Fibroblast of gingiva (primary cell): Measurements from ENCODE around the gene GSG1L.

ENCODE experiments used
- DNase-seq: peaks from one replicate; pipeline ENCODE4 v3.0.0-alpha.2; 2011; ENCODE audit warnings: low read depth

GSG1L gene

DNA sequence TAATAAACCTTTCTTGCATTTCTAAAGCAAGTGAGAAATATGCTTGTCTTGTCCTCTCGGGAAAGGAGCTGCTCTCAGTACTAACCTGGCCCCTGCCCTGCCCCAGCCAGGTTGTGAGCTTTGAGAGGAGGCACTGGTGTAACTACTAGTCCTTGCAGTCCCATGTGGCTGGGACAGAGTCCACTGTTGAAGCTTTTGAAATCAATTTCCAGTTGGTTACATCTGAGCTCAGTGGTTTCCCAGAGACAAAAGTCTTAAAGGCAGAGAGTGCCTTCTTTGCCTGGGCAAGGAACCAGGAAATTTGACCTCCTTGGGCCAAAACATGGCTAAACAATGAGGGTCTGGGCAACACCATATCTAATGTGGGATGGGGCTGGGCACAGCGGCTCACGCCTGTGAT is 48.7 kb downstream of the GSG1L start:
- no peak for DNase-seq

DNA sequence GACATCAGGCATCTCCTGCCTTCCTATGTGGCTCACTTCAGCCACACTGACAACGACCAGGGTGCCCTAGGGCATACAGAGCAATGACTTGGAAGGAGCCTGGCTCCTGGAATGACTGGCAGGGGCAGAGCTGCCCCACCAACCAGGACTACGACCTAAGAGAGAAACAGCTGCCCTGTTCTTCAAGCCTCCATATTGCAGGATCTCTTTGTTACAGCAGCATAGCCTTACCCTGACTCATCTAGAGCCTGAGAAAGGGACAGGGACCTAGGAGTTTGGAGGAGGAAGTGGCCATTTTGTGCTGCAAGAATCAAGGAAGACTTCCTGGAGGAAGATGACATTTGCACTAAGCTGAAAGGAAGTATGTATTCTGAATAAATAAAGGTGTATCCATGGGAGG is 49.6 kb downstream of the GSG1L start:
- no peak for DNase-seq

DNA sequence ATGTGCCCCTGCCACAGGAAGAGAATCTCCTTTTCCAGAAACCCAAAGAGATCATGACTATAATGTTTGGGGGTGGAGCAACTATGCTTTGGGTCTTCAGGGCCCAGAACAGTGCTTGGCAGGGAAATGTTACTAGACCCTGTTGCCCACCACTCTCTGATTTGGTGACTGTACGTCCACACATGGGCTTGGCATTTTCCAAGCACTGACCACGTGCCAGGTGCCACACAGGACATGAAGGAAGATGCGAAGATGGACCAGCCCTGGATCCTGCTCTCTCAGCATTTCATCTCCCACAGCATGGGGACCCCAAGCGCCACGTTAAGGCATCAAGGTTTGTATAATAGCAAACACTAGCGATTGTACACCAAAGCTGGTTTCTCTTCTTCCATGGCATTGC is 50.1 kb downstream of the GSG1L start:
- no peak for DNase-seq

DNA sequence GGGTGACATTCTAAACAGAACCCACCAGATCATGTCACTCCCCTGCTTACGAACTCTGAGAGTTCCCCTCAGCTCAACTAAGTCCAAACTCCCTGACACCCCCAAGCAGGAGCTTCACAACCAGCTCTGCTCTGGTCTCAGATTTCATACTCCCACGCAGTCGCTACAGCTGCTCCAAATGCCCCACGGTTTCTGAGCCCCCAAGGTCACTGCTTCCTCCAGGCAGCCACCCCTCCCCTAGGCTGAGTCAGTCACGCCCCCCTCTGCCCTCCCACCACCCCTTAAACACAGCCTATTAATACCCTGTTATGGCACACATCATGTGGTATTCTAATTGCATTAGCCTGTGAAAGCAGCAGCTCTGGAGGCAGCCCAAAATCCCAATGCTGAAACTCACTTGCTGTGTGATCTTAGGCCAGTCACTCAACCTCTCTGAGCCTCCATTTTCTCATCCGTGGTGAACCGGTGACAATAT is 51.5 kb downstream of the GSG1L start:
- DNase-seq, result no peak

DNA sequence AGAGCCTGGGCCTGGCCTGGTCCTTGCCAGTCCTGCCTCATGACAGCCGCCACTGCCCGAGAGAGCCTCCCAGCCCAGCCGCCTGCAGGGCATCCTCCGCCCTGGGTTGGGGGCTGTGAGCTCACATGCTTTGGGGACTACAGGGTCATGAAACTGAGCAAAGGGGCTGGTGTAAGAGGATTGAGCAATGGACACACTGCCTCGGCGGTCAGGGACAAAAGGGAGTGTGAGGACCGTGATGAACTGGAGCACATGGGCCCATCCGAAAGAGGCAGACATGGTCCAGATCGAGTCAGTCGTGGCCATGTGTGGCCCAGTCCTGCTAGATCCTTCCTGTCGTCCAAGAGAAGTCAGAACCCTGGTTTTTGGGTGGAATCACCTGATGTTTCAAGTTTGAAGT is 52.3 kb downstream of the GSG1L start:
- DNase-seq, result no peak

DNA sequence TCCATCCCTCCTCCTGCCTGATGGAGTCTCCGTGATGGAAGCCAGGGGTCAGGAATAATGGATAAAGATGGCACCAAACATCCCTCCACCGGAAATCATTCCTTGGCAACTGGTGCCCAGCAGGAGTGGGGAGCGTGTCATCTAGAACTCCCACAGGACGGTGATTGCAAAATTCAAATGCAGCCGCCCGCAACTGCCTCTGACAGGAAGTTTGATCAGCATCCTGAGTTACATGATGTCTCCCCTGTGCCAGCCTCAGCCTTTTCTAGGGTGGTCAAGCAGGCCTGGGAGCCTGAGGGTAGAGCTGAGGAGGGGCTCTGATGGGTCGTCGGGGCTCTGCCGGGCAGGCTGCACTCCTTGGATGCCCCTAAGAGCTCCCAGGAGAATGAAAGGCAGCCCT is 52.8 kb downstream of the GSG1L start:
- DNase-seq, result peak; percentile 43

DNA sequence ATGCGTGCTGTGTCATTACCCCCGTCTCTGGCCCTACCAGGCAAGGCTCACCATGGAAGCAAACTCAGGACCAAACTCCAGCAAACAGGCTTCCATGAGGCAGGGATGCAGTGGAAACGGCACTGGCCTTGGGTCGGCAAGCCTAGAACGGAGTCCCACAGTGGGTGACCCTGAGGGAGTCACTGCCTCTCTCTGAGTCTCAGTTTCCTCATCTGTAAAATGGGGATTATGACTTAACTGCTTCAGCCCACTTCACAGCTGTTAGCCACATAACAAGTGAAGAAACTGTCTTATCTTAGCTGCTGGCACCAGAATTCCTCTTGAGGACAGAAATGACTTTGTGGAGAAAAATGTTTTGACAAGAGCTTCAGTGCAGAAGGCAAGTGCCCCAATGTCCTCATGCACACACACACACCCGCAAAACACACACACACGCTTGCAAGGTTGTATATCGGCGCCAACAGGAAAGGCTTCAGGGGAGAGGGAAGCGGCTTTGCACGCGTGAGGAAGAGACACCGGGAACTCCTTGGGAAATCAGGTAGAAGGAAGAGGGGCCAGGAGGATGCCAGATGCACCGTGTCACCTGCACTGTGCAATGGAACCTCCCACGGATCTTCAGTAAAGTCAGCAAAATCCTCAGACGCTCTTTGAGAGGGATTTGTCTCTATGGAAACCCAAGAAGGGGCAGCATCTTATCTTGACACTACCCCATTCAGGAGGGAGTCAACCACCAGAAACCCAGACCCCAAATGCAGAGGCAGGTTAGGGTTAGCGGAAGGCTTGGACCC is 53.7 kb downstream of the GSG1L start:
- DNase-seq, result no peak

DNA sequence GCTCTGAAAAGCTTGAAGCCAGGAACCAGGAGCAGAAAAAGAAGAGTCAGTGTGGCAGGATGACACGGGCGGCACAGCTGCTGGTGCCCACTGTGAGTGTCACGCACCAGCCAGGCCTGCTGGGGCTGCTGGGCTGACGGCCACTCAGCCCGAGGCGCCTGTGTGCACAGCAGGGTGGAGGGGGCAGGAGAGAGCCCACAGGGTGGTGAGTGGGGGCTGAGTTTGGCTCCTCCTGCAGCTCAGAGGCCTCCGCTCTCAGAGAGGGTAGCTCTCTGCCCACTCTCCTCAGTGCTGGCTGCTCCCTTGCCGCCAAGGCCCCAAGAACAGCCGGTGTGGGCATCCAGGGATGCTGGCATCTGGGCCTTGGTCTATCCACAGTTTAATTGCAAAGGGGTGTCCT is 59.6 kb downstream of the GSG1L start:
- no peak for DNase-seq

DNA sequence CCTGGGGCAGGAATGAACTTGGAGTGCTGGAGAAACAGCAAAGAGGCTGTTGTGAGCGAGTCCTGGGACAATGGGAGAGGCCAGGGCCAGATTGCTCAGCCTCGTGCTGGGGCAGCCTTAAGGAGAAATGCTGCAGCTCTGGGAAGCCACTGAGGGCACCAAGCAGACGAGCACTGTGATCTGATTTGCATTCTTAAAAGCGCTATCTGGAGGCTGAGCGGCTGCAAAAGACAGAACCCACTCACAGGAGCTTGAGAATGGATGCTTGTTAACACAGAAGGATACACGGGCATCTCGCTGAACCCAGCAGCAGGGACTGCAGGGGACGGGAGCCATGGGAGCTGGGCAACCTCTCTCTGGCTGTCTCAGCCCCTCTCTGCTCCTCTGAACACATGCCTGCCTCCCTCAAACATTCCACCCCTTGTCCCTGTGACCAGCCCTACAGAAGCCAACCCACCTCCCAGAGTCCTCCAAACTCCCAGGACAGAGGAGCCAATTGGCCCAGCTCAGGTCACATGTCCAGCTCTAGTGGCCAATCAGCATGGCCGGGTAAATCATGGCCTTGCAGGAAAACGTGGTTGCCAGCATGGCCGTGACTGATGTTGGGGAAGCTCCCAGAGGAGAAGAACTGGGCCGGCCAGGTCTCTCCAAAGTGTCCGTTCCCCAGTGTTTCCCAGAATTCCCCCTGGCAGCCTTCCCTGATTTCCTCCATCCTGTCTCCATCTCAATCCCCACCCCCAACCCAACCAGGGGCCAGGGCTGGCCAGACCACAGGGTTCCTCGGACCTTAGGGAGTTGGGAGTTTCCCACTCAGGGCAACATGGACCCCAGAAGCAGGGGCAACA is 60.3 kb downstream of the GSG1L start:
- DNase-seq, result no peak

DNA sequence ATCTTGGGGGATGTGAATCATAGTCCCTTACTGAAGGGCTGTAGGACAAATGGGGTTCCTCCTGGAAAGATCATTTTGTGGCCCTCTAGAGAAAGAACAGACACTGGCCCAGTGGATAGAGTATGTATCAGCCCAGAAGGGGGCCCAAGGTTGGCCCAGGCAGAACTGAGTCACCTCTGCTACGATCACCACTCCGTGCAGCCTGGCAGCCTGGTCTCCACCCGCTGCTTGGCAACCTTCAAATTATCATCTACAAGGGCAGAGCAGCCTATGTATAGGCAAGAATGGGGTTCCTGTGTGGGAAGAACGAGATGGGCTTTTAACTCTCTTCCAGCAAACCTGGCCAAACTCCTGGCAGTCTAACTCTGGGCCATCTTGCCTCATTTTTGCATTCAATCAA is 61.9 kb downstream of the GSG1L start:
- no peak for DNase-seq

DNA sequence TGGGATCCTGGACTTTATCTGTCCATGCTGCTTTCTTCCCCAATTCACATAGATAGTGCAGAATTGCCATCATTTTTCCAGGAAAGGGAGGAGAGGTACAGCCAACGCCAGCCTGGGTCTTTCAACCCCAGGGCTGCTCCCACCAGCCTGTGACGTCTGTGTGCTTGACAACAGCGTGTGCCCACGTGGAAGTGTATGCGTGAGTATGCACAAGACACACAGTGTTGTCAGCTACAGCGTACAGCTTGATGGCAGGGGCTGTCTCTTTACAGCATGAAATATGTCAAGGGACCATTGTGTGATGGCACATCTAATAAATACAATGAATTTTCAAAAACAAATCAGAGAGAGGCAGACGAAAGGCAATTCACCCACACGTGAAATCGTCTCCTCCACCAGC is 62.3 kb downstream of the GSG1L start:
- no peak for DNase-seq

DNA sequence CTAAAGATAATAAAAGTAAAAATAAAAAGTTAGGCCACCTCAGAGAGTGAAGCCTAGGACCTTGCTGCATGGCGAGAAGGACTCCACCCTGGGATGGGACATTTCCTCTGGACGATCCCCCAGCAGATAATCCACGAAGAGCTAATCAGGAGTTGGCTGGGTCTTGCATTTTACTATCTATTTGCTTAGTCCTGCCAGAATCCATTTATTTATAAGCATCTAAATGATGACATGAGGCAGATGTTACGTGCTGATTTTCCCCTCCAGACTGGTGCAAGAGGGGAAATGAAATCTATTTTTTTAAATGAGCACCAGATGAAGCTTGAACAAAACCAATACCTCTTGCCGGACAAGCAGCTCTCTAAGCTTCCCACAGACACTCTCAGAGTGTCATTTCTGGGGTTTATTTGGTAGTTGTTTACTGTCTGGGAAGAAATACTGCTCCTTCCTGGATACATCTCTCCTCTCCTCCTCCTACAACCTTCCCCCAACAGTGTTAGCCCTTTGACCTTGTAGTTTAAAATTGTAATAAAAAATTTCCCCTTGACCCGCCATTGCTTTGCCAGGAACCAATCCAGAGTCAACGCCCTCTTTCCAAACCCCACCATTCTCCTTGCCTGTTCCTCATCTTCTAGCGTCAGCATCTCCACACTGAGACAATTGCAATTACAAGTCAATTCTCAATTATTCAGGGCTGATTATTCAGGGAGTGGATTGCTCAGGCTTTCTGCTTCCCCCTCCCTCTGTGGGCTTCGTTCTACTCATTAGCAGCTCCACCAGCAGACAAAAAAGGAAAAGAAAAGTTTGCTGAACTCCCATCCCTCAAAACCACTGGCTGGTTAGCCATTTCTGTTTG is 63.0 kb downstream of the GSG1L start:
- DNase-seq, result no peak

DNA sequence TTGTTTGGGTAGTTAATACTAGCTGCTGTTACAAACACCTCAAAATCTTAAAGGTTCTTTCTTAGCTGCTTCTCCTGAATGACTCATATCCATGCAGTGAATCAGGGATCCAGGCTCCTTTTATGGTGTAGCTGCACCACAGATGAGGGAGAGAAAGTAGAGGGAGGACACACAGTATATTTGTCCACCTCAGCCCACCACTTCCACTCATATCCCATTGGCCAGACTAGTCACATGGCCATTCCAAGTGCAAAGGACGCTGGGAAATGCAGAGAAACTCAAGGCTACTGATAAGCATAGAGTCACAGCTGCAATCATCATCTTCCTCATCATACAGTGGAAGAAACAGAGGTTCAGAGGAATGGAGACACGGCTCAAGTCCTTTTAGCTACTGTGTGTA is 63.8 kb downstream of the GSG1L start:
- DNase-seq, result no peak

DNA sequence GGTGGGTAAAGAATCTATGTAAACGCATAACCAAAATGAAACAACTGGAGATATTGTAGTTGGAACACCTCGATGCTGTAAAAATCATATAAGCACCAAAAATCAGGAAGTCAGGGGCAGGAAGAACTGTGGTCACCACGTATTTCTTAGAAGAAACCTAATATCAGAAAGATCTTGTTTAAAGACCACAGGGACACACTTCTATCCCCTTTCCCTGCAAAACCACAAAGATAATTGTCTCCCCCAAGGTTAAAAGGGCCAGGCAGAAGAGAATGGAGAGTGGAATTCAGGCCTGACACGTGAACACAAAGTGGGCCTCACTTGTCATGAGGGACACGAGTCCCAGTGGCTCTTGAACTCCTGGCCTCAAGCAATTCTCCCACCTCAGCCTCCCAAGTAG is 68.1 kb downstream of the GSG1L start:
- no peak for DNase-seq

DNA sequence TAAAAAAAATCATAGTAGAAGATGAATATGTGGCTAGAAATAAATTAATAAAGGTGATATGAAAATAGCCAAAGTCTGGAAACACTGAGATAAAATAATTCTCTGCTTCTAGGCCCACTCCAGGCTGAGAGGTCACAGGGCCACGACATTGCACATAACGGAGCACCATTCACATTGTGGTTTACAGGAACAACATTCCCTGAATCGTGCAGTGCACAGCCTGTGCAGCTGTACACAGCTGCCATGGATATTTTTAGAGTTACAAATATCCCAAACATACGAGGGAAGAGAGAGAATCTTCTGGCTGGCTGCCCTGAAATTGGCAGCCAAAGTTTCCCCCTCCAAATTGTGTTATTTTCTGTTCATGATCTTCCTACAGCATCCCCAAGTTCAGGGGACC is 68.8 kb downstream of the GSG1L start:
- DNase-seq, result no peak

DNA sequence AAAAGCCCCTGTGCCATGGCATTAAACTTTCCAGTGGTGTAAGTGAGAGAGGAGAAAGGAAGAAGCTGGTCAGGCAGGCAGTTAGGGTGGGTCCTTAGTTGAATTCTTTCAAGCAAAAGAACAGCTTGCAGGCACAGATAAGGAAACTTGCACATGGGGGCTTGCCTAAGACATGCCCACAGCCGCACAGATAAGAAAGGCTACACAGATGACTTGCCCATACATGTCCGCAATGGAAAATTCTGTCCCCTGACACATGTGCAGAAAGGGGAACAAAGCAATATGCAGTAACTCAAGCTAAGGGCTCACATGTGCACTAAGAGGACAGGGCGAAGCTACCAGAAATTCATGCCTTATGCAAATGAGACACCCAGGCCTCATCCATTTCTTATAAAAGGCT is 69.9 kb downstream of the GSG1L start:
- no peak for DNase-seq

DNA sequence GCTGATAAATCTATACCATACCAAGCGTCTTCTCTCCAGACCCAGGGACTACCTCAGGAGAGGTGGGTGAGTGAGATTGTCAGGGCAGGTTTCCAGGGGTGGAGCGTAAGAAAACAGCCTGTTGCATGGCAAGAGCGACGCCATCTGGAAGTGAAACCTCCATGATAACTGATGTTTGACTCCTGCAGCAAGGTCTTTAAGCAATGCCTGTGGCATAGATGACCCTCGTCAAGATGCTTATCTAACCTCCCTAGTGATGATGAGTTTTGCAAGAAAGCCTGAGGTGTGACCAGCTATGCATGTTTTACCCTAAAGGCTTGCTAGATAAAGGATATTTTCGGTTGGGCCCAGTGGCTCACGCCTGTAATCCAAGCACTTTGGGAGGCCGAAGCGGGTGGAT is 71.6 kb downstream of the GSG1L start:
- DNase-seq, result no peak

DNA sequence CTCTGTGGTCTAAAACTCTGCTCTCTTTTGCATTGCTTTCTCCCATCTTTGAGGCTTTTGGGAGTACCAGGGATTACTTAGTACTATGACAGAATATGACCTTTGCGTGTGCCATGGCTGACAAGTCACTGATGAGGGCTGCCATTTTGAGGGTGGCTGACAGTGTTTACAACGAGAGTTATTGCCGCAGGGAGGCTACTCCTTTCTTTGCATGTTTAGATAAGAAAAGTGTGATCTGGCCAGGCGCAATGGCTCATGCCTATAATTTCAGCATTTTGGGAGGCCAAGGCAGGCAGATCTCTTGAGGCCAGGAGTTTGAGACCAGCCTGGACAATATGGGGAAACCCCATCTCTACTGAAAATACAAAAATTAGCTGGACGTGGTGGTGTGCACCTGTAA is 77.5 kb downstream of the GSG1L start:
- DNase-seq, result no peak

DNA sequence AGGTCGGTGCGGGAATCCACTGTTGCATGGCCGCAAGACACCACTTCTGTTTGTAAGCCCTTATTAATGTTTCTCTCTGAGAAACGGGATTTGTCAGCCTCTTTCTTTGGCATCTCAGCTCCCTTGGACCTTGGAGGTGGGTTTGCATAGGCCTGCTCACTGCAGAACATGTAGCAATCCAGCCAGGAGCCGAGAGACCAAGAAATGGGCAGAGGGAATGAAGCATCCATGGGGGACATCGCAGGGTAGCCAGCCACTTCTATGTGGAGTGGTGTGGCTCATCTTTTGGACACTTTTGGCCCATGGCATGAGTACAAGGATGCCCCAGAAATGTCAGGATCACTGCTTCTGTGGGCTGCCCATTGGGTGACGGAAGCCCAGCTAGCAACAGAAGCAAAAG is 79.4 kb downstream of the GSG1L start:
- no peak for DNase-seq

DNA sequence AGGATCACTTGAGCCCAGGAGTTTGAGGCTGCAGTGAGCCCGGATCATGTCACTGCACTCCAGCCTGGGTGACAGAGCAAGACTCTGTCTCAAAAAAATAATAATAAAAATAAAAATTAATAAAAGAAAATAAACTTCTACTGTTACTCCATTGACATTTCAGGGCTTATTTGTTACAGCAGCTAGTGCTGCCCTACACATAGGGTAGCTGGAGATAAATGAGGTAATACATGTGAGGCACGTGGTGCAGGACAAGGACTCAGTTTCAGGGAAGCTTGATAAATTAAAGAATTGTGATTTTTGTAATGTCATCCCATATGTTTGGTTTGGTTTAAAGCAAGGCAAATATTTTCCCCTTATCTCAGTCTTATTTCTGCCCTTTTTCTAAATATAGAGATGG is 80.3 kb downstream of the GSG1L start:
- no peak for DNase-seq

DNA sequence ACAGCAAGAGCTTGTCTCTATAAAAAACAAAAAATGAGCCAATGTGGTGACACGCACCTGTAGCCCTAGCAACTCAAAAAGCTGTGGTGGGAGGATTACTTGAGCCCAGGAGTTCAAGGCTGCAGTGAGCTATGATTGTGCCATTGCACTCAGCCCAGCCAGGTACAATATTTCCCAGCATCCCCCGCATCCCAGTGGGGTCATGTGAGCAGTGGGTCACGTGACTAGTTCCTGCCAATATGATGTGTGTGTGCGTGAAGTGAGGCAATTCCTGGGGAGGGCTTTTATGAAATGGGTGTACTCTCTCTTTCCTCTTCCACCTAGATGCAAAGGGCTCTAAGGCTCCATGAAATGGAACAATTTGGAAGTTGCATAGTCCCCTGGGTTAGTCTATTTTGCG is 81.3 kb downstream of the GSG1L start:
- no peak for DNase-seq

DNA sequence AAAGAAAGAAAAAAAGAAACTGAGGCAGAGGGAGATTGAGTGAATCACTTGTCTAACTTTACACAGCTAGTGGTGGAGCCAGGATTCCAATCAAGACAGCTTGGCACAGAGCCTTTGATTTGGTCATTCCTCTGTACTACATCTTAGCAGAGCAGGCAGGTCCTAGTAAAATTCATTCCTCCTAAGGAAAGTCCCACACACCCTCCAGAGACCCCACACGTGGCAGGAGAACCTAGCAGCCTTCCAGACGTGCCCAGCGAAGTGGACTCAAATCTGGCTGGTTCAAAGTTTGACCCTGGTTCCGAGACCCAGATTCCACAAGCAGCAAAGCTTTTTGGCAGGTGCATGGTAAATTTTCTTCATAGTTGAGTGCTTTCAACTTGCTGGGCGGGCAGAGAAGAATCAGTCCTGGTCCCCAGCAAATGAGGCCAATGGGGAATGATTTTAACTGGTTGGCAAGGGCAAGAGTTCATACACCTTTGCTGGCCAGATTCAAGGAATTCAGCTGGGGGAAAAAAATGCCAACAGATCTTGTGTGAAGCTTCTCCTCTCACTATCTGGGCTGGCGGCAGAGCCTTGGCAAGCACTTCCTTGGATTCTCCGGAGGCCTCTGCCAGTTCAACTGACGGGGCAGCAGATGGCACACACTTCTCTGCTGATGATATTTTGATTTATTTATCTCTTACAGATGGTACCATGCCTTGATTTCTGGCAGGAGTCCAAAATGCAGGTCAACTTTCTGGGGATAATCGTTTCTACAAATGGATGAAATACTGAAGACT is 82.4 kb downstream of the GSG1L start:
- DNase-seq, result no peak
